ENCODE results near the gene DDX47. TPM values are rescaled to one million over a fixed set of nuclear protein-coding genes. Genes with fewer than 3 reads are reported as not detected.
"Not testable (repeated sequence)": the region's sequence is repeated elsewhere in the genome, so short reads cannot be mapped to it uniquely, and the experiment has no call there.

Gene DDX47
- polyA plus RNA-seq, 10 donors, result 45.6 to 60.6 (median 52.8) TPM

- DNase-seq, result peak in 1 of 3 donors; percentile 96
These were observed 6.7 kb downstream of the DDX47 start for GRCh38 chr12:12819752-12820311.

GRCh38 chr12:12820376-12820775 is 7.2 kb downstream of the DDX47 start:
- DNase-seq, result not testable (repeated sequence)

GRCh38 chr12:12821975-12822374 is 8.8 kb downstream of the DDX47 start:
- DNase-seq, result no peak

- DNase-seq, result no peak
These were observed 9.7 kb downstream of the DDX47 start for GRCh38 chr12:12822886-12823285.

GRCh38 chr12:12823300-12823699 is 10.2 kb downstream of the DDX47 start:
- DNase-seq, result peak in 1 of 3 donors; percentile 50

- DNase-seq, result no peak
These were observed 10.7 kb downstream of the DDX47 start for GRCh38 chr12:12823811-12824210.

GRCh38 chr12:12835378-12836146 is 22.4 kb downstream of the DDX47 start:
- DNase-seq, result no peak

GRCh38 chr12:12836571-12836970 is 23.4 kb downstream of the DDX47 start:
- DNase-seq, result no peak

- DNase-seq, result peak; percentile 33 to 68 (median 52)
These were observed 24.1 kb downstream of the DDX47 start for GRCh38 chr12:12837025-12837812.

- no peak for DNase-seq
These were observed 24.6 kb downstream of the DDX47 start for GRCh38 chr12:12837813-12838153.

- DNase-seq, result no peak
These were observed 25.9 kb downstream of the DDX47 start for GRCh38 chr12:12839003-12839395.

GRCh38 chr12:12839439-12839838 is 26.3 kb downstream of the DDX47 start:
- not testable (repeated sequence) for DNase-seq

GRCh38 chr12:12839873-12840579 is 26.9 kb downstream of the DDX47 start:
- peak in 1 of 3 donors; percentile 43 for DNase-seq

GRCh38 chr12:12840580-12840899 is 27.4 kb downstream of the DDX47 start:
- DNase-seq, result no peak

- not testable (repeated sequence) for DNase-seq
These were observed 28.3 kb downstream of the DDX47 start for GRCh38 chr12:12841428-12841827.

- no peak for DNase-seq
These were observed 32.7 kb downstream of the DDX47 start for GRCh38 chr12:12845794-12846243.

- DNase-seq, result not testable (repeated sequence)
These were observed 33.6 kb downstream of the DDX47 start for GRCh38 chr12:12846780-12847179.

- no peak for DNase-seq
These were observed 40.3 kb downstream of the DDX47 start for GRCh38 chr12:12853435-12853834.

- no peak for DNase-seq
These were observed 46.5 kb downstream of the DDX47 start for GRCh38 chr12:12859690-12860089.

- DNase-seq, result no peak
These were observed 51.1 kb downstream of the DDX47 start for GRCh38 chr12:12864243-12864642.

GRCh38 chr12:12868477-12869235 is 55.5 kb downstream of the DDX47 start:
- no peak for DNase-seq

All from muscle of back (tissue), 11 donors.